Left ventricle myocardium inferior (tissue), 1 donor: ENCODE results near the gene ZSCAN16. TPM values are rescaled to one million over a fixed set of nuclear protein-coding genes. Genes with fewer than 3 reads are reported as not detected.

Experiments
- DNase-seq: peaks from one replicate; pipeline ENCODE4 v3.0.0-alpha.2; 2020
- H3K27ac ChIP-seq: fragments of 200-600 bp; replicated peaks from 2 replicates; pipeline ENCODE4 v1.8.0; 2021
- H3K27me3 ChIP-seq: fragments of 200-600 bp; 2 replicates; pipeline ENCODE4 v1.8.0; 2021; ENCODE audit warnings: low read depth
- H3K36me3 ChIP-seq: fragments of 200-600 bp; 2 replicates; pipeline ENCODE4 v1.8.0; 2021
- H3K4me1 ChIP-seq: fragments of 200-600 bp; 2 replicates; pipeline ENCODE4 v1.8.0; 2021
- H3K4me3 ChIP-seq: fragments of 200-600 bp; 2 replicates; pipeline ENCODE4 v1.8.0; 2021; ENCODE audit warnings: mild to moderate bottlenecking, moderate library complexity
- H3K9me3 ChIP-seq: fragments of 200-600 bp; replicated peaks from 2 replicates; pipeline ENCODE4 v1.8.0; 2021
- CTCF ChIP-seq: fragments of 200-600 bp; IDR thresholded peaks from 2 replicates; pipeline ENCODE4 v1.8.0; 2021; ENCODE audit warnings: antibody characterized with exemption, mild to moderate bottlenecking, borderline replicate concordance
- intact Hi-C: fragments of 100-400 bp; cut with micrococcal nuclease; formaldehyde crosslinking; loops from one replicate; pipeline ENCODE4 v1.11.0; 2022
- total RNA-seq: library from RNA; stranded (reverse); fragmentation: NEBNext Ultra II Directional; extraction: Animal tissue kit (Norgen Biotek cat#: 25700); gene quantifications from one replicate; pipeline ENCODE4 v1.2.1, GENCODE V29; 2021
- donor health status: DM: no; HTN: yes; CAD: no; lungs with severe emphysema.

The ZSCAN16 gene
- total RNA-seq, 1 donor from 2014 or later, result 2.1 TPM

- TF ChIP-seq CTCF, result no peak
- Histone ChIP-seq H3K4me3 (no peak overlapping the region), H3K36me3 (peaks cover 4% of the 10 kb centered on the region), H3K9me3 (no peaks in the 10 kb centered on the region), H3K27ac (no peak overlapping the region), H3K27me3 (no peaks in the 10 kb centered on the region), H3K4me1 (no peaks in the 10 kb centered on the region)
- intact Hi-C loops, result no loop called here
- no peak for DNase-seq
Observed at GRCh38 chr6:28172006-28172405, 47.6 kb downstream of the ZSCAN16 start.

- H3K4me1 ChIP-seq, result no peaks in the 10 kb centered on the region
- no peak for TF ChIP-seq CTCF
- H3K27me3 ChIP-seq, result peaks cover 17% of the 10 kb centered on the region
- no peak overlapping the region for H3K27ac ChIP-seq
- no peaks in the 10 kb centered on the region for H3K9me3 ChIP-seq
- H3K36me3 ChIP-seq, result no peaks in the 10 kb centered on the region
- intact Hi-C loops, result no loop called here
- H3K4me3 ChIP-seq, result no peak overlapping the region
- no peak for DNase-seq
Observed at GRCh38 chr6:28176373-28176772, 52.0 kb downstream of the ZSCAN16 start.

Other genes starting within 250 kb of the ZSCAN16 start
- gene OR2B2, start 212.2 kb upstream of the ZSCAN16 start, total RNA-seq, result not detected
- not detected for gene OR2B6, start 167.4 kb upstream of the ZSCAN16 start, total RNA-seq
- 0.55 TPM for gene ZNF165, start 44.0 kb upstream of the ZSCAN16 start, total RNA-seq
- gene ZKSCAN8, start 17.3 kb downstream of the ZSCAN16 start, total RNA-seq, result 11.2 TPM
- gene ZSCAN9, start 100.7 kb downstream of the ZSCAN16 start, total RNA-seq, result 9.7 TPM
- gene ZKSCAN4, start 127.7 kb downstream of the ZSCAN16 start, total RNA-seq, result 3.1 TPM
- 4.5 TPM for gene NKAPL, start 134.7 kb downstream of the ZSCAN16 start, total RNA-seq
- 13.3 TPM for gene ZSCAN26, start 142.5 kb downstream of the ZSCAN16 start, total RNA-seq
- gene PGBD1, start 157.0 kb downstream of the ZSCAN16 start, total RNA-seq, result 2.4 TPM
- 8.0 TPM for gene ZSCAN31, start 211.5 kb downstream of the ZSCAN16 start, total RNA-seq
- 4.1 TPM for gene ZKSCAN3, start 225.3 kb downstream of the ZSCAN16 start, total RNA-seq